ENCODE results near the gene WDR27. TPM values are rescaled to one million over a fixed set of nuclear protein-coding genes. Genes with fewer than 3 reads are reported as not detected.
A peak's percentile ranks its signal among the peaks of the same experiment; 100 is the strongest.

Gene WDR27
- total RNA-seq, 5 donors from 2014 or later (not counting 1 experiment from before 2014, with no cell fraction given): 39.7 to 71.5 (median 52.5) TPM

GRCh38 chr6:169575821-169576220 is 126.0 kb downstream of the WDR27 start:
- Histone ChIP-seq H3K4me3 (ENCODE audit: control insufficient read depth in 1 of 2, extremely low read depth in 1 of 2, low read length in 1 of 2) (no peak overlapping the region), H3K4me1 (ENCODE audit: control insufficient read depth in 1 of 2, extremely low read depth in 1 of 2, insufficient read depth in 2 of 2, low read length in 2 of 2) (no peaks in the 10 kb centered on the region), H3K27ac (ENCODE audit: low read length) (no peak overlapping the region), H3K36me3 (ENCODE audit: control insufficient read depth in 2 of 2, extremely low read depth in 1 of 2, insufficient read depth in 1 of 2, low read length in 1 of 2) (peaks cover 0 to 3% of the 10 kb centered on the region in 2 donors), H3K27me3 (replicated peaks in 1 of 2; ENCODE audit: control insufficient read depth in 2 of 2, extremely low read depth in 1 of 2, insufficient read depth in 2 of 2, low read length in 1 of 2) (no peaks in the 10 kb centered on the region), H3K9me3 (no peaks in the 10 kb centered on the region)
- Mint-ChIP-seq H3K36me3 (peaks cover 22% of the 10 kb centered on the region), H3K9me3 (no peaks in the 10 kb centered on the region), H3K4me3 (no peak overlapping the region), H3K27me3 (no peaks in the 10 kb centered on the region), H3K4me1 (peaks cover 0 to 4% (median 0%) of the 10 kb centered on the region in 3 donors), H3K27ac (no peak overlapping the region)
- WGBS (ENCODE audit: insufficient coverage): 90% methylated on average over 2 of the region's 5 CpGs
- DNase-seq (no peak), ATAC-seq (replicated peaks in 1 of 4) (no peak)
- CTCF ChIA-PET: no interaction called here
- POLR2A ChIA-PET: no interaction called here

- peaks cover 25% of the 10 kb centered on the region for H3K36me3 Mint-ChIP-seq
- peaks cover 0 to 4% (median 0%) of the 10 kb centered on the region in 3 donors for H3K4me1 Mint-ChIP-seq
- H3K4me3 Mint-ChIP-seq: no peak overlapping the region
- ChIA-PET CTCF (no interaction called here), POLR2A (no interaction called here)
- no peaks in the 10 kb centered on the region for H3K27me3 ChIP-seq (replicated peaks in 1 of 2; ENCODE audit: control insufficient read depth in 2 of 2, extremely low read depth in 1 of 2, insufficient read depth in 2 of 2, low read length in 1 of 2)
- DNase-seq: no peak
- peaks cover 0 to 3% of the 10 kb centered on the region in 2 donors for H3K36me3 ChIP-seq (ENCODE audit: control insufficient read depth in 2 of 2, extremely low read depth in 1 of 2, insufficient read depth in 1 of 2, low read length in 1 of 2)
- H3K9me3 Mint-ChIP-seq: no peaks in the 10 kb centered on the region
- no peak for ATAC-seq (replicated peaks in 1 of 4)
- no peak overlapping the region for H3K27ac Mint-ChIP-seq
- no peak overlapping the region for H3K4me3 ChIP-seq (ENCODE audit: control insufficient read depth in 1 of 2, extremely low read depth in 1 of 2, low read length in 1 of 2)
- no CpG with 5 or more reads among the region's 5 CpGs for WGBS (ENCODE audit: insufficient coverage)
- H3K27me3 Mint-ChIP-seq: no peaks in the 10 kb centered on the region
- H3K4me1 ChIP-seq (ENCODE audit: control insufficient read depth in 1 of 2, extremely low read depth in 1 of 2, insufficient read depth in 2 of 2, low read length in 2 of 2): no peaks in the 10 kb centered on the region
- H3K9me3 ChIP-seq: no peaks in the 10 kb centered on the region
- no peak overlapping the region for H3K27ac ChIP-seq (ENCODE audit: low read length)
Observed at GRCh38 chr6:169575365-169575764, 126.5 kb downstream of the WDR27 start.

- no peak overlapping the region for H3K4me3 Mint-ChIP-seq
- H3K4me1 Mint-ChIP-seq: peaks cover 0 to 4% (median 0%) of the 10 kb centered on the region in 3 donors
- Histone ChIP-seq H3K9me3 (no peaks in the 10 kb centered on the region), H3K27me3 (replicated peaks in 1 of 2; ENCODE audit: control insufficient read depth in 2 of 2, extremely low read depth in 1 of 2, insufficient read depth in 2 of 2, low read length in 1 of 2) (no peaks in the 10 kb centered on the region), H3K36me3 (ENCODE audit: control insufficient read depth in 2 of 2, extremely low read depth in 1 of 2, insufficient read depth in 1 of 2, low read length in 1 of 2) (peaks cover 0 to 3% of the 10 kb centered on the region in 2 donors), H3K4me3 (ENCODE audit: control insufficient read depth in 1 of 2, extremely low read depth in 1 of 2, low read length in 1 of 2) (no peak overlapping the region), H3K4me1 (ENCODE audit: control insufficient read depth in 1 of 2, extremely low read depth in 1 of 2, insufficient read depth in 2 of 2, low read length in 2 of 2) (no peaks in the 10 kb centered on the region), H3K27ac (ENCODE audit: low read length) (no peak overlapping the region)
- no peak overlapping the region for H3K27ac Mint-ChIP-seq
- no peaks in the 10 kb centered on the region for H3K9me3 Mint-ChIP-seq
- ChIA-PET CTCF (no interaction called here), POLR2A (no interaction called here)
- H3K27me3 Mint-ChIP-seq: no peaks in the 10 kb centered on the region
- 86% methylated on average over 11 of the region's 13 CpGs for WGBS (ENCODE audit: insufficient coverage)
- H3K36me3 Mint-ChIP-seq: peaks cover 27% of the 10 kb centered on the region
- DNase-seq (no peak), ATAC-seq (replicated peaks in 1 of 4) (no peak)
Observed at GRCh38 chr6:169574420-169574819, 127.4 kb downstream of the WDR27 start.

GRCh38 chr6:169573883-169574282 is 127.9 kb downstream of the WDR27 start:
- no peaks in the 10 kb centered on the region for H3K27me3 Mint-ChIP-seq
- H3K4me3 Mint-ChIP-seq: no peak overlapping the region
- peaks cover 27% of the 10 kb centered on the region for H3K36me3 Mint-ChIP-seq
- H3K4me1 ChIP-seq (ENCODE audit: control insufficient read depth in 1 of 2, extremely low read depth in 1 of 2, insufficient read depth in 2 of 2, low read length in 2 of 2): peaks cover 0 to 2% of the 10 kb centered on the region in 2 experiments
- peaks cover 0 to 3% of the 10 kb centered on the region in 2 donors for H3K36me3 ChIP-seq (ENCODE audit: control insufficient read depth in 2 of 2, extremely low read depth in 1 of 2, insufficient read depth in 1 of 2, low read length in 1 of 2)
- no peak overlapping the region for H3K27ac Mint-ChIP-seq
- ChIA-PET CTCF (no interaction called here), POLR2A (no interaction called here)
- ATAC-seq (replicated peaks in 1 of 4) (no peak), DNase-seq (no peak)
- no peak overlapping the region for H3K27ac ChIP-seq (ENCODE audit: low read length)
- no peaks in the 10 kb centered on the region for H3K9me3 ChIP-seq
- 100% methylated on average over 3 of the region's 5 CpGs for WGBS (ENCODE audit: insufficient coverage)
- H3K4me1 Mint-ChIP-seq: peaks cover under 1 to 5% (median 1%) of the 10 kb centered on the region in 3 donors
- no peaks in the 10 kb centered on the region for H3K9me3 Mint-ChIP-seq
- H3K4me3 ChIP-seq (ENCODE audit: control insufficient read depth in 1 of 2, extremely low read depth in 1 of 2, low read length in 1 of 2): no peak overlapping the region
- no peaks in the 10 kb centered on the region for H3K27me3 ChIP-seq (replicated peaks in 1 of 2; ENCODE audit: control insufficient read depth in 2 of 2, extremely low read depth in 1 of 2, insufficient read depth in 2 of 2, low read length in 1 of 2)

GRCh38 chr6:169571123-169571962 is 130.5 kb downstream of the WDR27 start:
- no peak overlapping the region for H3K4me3 Mint-ChIP-seq
- H3K9me3 Mint-ChIP-seq: no peaks in the 10 kb centered on the region
- H3K36me3 Mint-ChIP-seq: peaks cover 26% of the 10 kb centered on the region
- H3K27me3 ChIP-seq (replicated peaks in 1 of 2; ENCODE audit: control insufficient read depth in 2 of 2, extremely low read depth in 1 of 2, insufficient read depth in 2 of 2, low read length in 1 of 2): peaks cover 0 to 5% of the 10 kb centered on the region in 2 experiments
- WGBS (ENCODE audit: insufficient coverage): 92% methylated on average over 5 of the region's 12 CpGs
- H3K27ac Mint-ChIP-seq: no peak overlapping the region
- ATAC-seq (replicated peaks in 1 of 4): no peak
- H3K27me3 Mint-ChIP-seq: no peaks in the 10 kb centered on the region
- no peaks in the 10 kb centered on the region for H3K36me3 ChIP-seq (ENCODE audit: control insufficient read depth in 2 of 2, extremely low read depth in 1 of 2, insufficient read depth in 1 of 2, low read length in 1 of 2)
- no peak for DNase-seq
- no peak overlapping the region for H3K4me3 ChIP-seq (ENCODE audit: control insufficient read depth in 1 of 2, extremely low read depth in 1 of 2, low read length in 1 of 2)
- H3K4me1 Mint-ChIP-seq: peaks cover 13 to 18% (median 16%) of the 10 kb centered on the region in 3 donors
- ChIA-PET CTCF (no interaction called here), POLR2A (no interaction called here)
- H3K27ac ChIP-seq (ENCODE audit: low read length): no peak overlapping the region
- peaks cover 10 to 14% of the 10 kb centered on the region in 2 experiments for H3K4me1 ChIP-seq (ENCODE audit: control insufficient read depth in 1 of 2, extremely low read depth in 1 of 2, insufficient read depth in 2 of 2, low read length in 2 of 2)
- no peaks in the 10 kb centered on the region for H3K9me3 ChIP-seq

GRCh38 chr6:169568314-169569087 is 133.3 kb downstream of the WDR27 start:
- peak overlapping the region in 1 of 3 donors; percentile 19 for H3K4me3 Mint-ChIP-seq
- Histone ChIP-seq H3K27ac (ENCODE audit: low read length) (no peak overlapping the region), H3K36me3 (ENCODE audit: control insufficient read depth in 2 of 2, extremely low read depth in 1 of 2, insufficient read depth in 1 of 2, low read length in 1 of 2) (no peaks in the 10 kb centered on the region), H3K4me1 (ENCODE audit: control insufficient read depth in 1 of 2, extremely low read depth in 1 of 2, insufficient read depth in 2 of 2, low read length in 2 of 2) (peaks cover 10 to 14% of the 10 kb centered on the region in 2 experiments), H3K9me3 (no peaks in the 10 kb centered on the region), H3K27me3 (replicated peaks in 1 of 2; ENCODE audit: control insufficient read depth in 2 of 2, extremely low read depth in 1 of 2, insufficient read depth in 2 of 2, low read length in 1 of 2) (peaks cover 0 to 5% of the 10 kb centered on the region in 2 experiments), H3K4me3 (ENCODE audit: control insufficient read depth in 1 of 2, extremely low read depth in 1 of 2, low read length in 1 of 2) (no peak overlapping the region)
- CTCF ChIA-PET: no interaction called here
- POLR2A ChIA-PET: no interaction called here
- DNase-seq: peak in 2 of 35 experiments; percentile 9 to 11
- WGBS (ENCODE audit: insufficient coverage): no CpG with 5 or more reads among the region's 8 CpGs
- peaks cover 32% of the 10 kb centered on the region for H3K36me3 Mint-ChIP-seq
- peak in 1 of 4 experiments; percentile 66 for ATAC-seq (replicated peaks in 1 of 4)
- peaks cover 13 to 18% (median 16%) of the 10 kb centered on the region in 3 donors for H3K4me1 Mint-ChIP-seq
- H3K27me3 Mint-ChIP-seq: no peaks in the 10 kb centered on the region
- H3K27ac Mint-ChIP-seq: no peak overlapping the region
- H3K9me3 Mint-ChIP-seq: no peaks in the 10 kb centered on the region
